H1 (cell line): ENCODE results near the gene LBH. TPM values are rescaled to one million over a fixed set of nuclear protein-coding genes. Genes with fewer than 3 reads are reported as not detected.

Experiments
- CTCF ChIA-PET: fragments of 300-600 bp; sonication (Branson Sonifier 250); formaldehyde crosslinking; loops from one replicate; lab custom pipeline; 2021; ENCODE audit not compliant: partially characterized antibody; lab: Charles Lee
- POLR2A ChIA-PET: fragments of 300-600 bp; sonication (Branson Sonifier 250); formaldehyde crosslinking; loops from one replicate; lab custom pipeline; 2021; ENCODE audit warnings: inconsistent platforms; ENCODE audit not compliant: partially characterized antibody; lab: Charles Lee
- DNase-seq, 2 experiments: peaks; one replicate each; pipeline versions ENCODE4 v3.0.0 to v3.0.0-alpha.2; 2010 to 2022; ENCODE audit warnings: low spot score in 2 of 2, low read depth in 1 of 2, mixed read lengths in 1 of 2
- FAIRE-seq: peaks from 2 replicates; lab custom pipeline; 2011; peaks lifted over from hg19 to GRCh38; lab: Jason Lieb, UNC
- H2AFZ ChIP-seq: 2 replicates; pipeline ENCODE4 v1.8.1; 2012; ENCODE audit warnings: low read length, inconsistent platforms
- H2AK5ac ChIP-seq: 2 replicates; pipeline ENCODE4 v1.6.1; 2013; ENCODE audit warnings: low read depth, low read length
- H2BK120ac ChIP-seq: replicated peaks from 2 replicates; pipeline ENCODE3; 2013; ENCODE audit warnings: low read depth, low read length, inconsistent platforms
- H2BK12ac ChIP-seq: 2 replicates; pipeline ENCODE4 v1.6.1; 2013; ENCODE audit warnings: low read depth, low read length
- H2BK15ac ChIP-seq: 2 replicates; pipeline ENCODE4 v1.6.1; 2013; ENCODE audit warnings: low read length
- H2BK20ac ChIP-seq: 2 replicates; pipeline ENCODE4 v1.6.1; 2013; ENCODE audit warnings: low read length
- H2BK5ac ChIP-seq: 2 replicates; pipeline ENCODE4 v1.6.1; 2013; ENCODE audit warnings: low read depth, low read length
- H3K14ac ChIP-seq: 2 replicates; pipeline ENCODE4 v1.6.1; 2013; ENCODE audit warnings: inconsistent platforms; ENCODE audit not compliant: insufficient read length
- H3K18ac ChIP-seq: 2 replicates; pipeline ENCODE4 v1.6.1; 2013; ENCODE audit warnings: low read length; ENCODE audit errors: extremely low read depth
- H3K23ac ChIP-seq: 2 replicates; pipeline ENCODE4 v1.6.1; 2013; ENCODE audit warnings: inconsistent platforms; ENCODE audit not compliant: insufficient read length
- H3K23me2 ChIP-seq: 2 replicates; pipeline ENCODE4 v1.6.1; 2013; ENCODE audit warnings: low read depth, low read length
- H3K27ac ChIP-seq: 2 replicates; pipeline ENCODE4 v1.6.1; 2011; ENCODE audit warnings: low read depth, low read length, inconsistent platforms
- H3K27me3 ChIP-seq, 4 experiments: replicated peaks in 1 of 4; 1 replicate in 1 of 4; 2 replicates in 3 of 4; pipeline versions ENCODE4 v1.6.1 to v1.8.1; 2011 to 2013; ENCODE audit warnings: low read length in 3 of 4, mild to moderate bottlenecking in 3 of 4, inconsistent platforms in 2 of 4, mixed read lengths in 2 of 4, moderate library complexity in 1 of 4; ENCODE audit not compliant: control insufficient read depth in 3 of 4, insufficient read depth in 3 of 4; ENCODE audit errors: extremely low read depth in 1 of 4
- H3K36me3 ChIP-seq, 4 experiments: 2 replicates each; pipeline versions ENCODE4 v1.6.1 to v1.8.1; 2011 to 2013; ENCODE audit warnings: mild to moderate bottlenecking in 4 of 4, low read length in 3 of 4, moderate library complexity in 2 of 4, control low read depth in 1 of 4, inconsistent platforms in 1 of 4; ENCODE audit not compliant: insufficient read depth in 4 of 4, control insufficient read depth in 2 of 4
- H3K4ac ChIP-seq: replicated peaks from 2 replicates; pipeline ENCODE3; 2013; ENCODE audit warnings: low read length, low read depth, mixed read lengths, inconsistent platforms; ENCODE audit not compliant: insufficient read length
- H3K4me1 ChIP-seq, 4 experiments: replicated peaks in 1 of 4; 1 replicate in 1 of 4; 2 replicates in 3 of 4; pipeline versions ENCODE4 v1.6.1 to v1.8.1; 2011 to 2013; ENCODE audit warnings: low read length in 3 of 4, inconsistent platforms in 2 of 4, mixed read lengths in 1 of 4; ENCODE audit not compliant: insufficient read depth in 4 of 4, control insufficient read depth in 3 of 4
- H3K4me2 ChIP-seq, 2 experiments: 2 replicates each; pipeline versions ENCODE4 v1.6.1 to v1.8.1; 2011 to 2013; ENCODE audit warnings: low read depth in 2 of 2, low read length in 2 of 2, control low read depth in 1 of 2, inconsistent platforms in 1 of 2, mild to moderate bottlenecking in 1 of 2; ENCODE audit not compliant: insufficient read depth in 1 of 2
- H3K4me3 ChIP-seq, 4 experiments: fragments of 200-600, 300-600 bp in 1 of 4; sonication (generic), shearing (Covaris generic), sonication (Bioruptor Twin) in 1 of 4; 2 replicates each; pipeline versions ENCODE4 v1.5.1 to v1.8.1; 2011 to 2016; ENCODE audit warnings: low read length in 4 of 4, low read depth in 3 of 4, control low read depth in 2 of 4, inconsistent platforms in 2 of 4, mild to moderate bottlenecking in 2 of 4, mixed read lengths in 1 of 4, moderate library complexity in 1 of 4; ENCODE audit not compliant: insufficient read depth in 2 of 4; ENCODE audit errors: extremely low read depth in 1 of 4
- H3K56ac ChIP-seq: replicated peaks from 2 replicates; pipeline ENCODE3; 2013; ENCODE audit warnings: low read depth, mild to moderate bottlenecking, mixed read lengths, low read length, inconsistent platforms; ENCODE audit not compliant: insufficient read length
- H3K79me1 ChIP-seq: 2 replicates; pipeline ENCODE4 v1.6.1; 2013; ENCODE audit warnings: low read depth, low read length, control low read depth
- H3K79me2 ChIP-seq, 2 experiments: 2 replicates each; pipeline versions ENCODE4 v1.6.1 to v1.8.1; 2012 to 2013; ENCODE audit warnings: low read length in 2 of 2, mild to moderate bottlenecking in 2 of 2, inconsistent platforms in 1 of 2; ENCODE audit not compliant: insufficient read depth in 2 of 2, control insufficient read depth in 1 of 2
- H3K9ac ChIP-seq, 4 experiments: replicated peaks in 1 of 4; 1 replicate in 1 of 4; 2 replicates in 3 of 4; pipeline versions ENCODE4 v1.6.1 to v1.8.1; 2011 to 2013; ENCODE audit warnings: low read depth in 3 of 4, low read length in 3 of 4, control low read depth in 2 of 4, mild to moderate bottlenecking in 2 of 4, moderate library complexity in 2 of 4, inconsistent platforms in 1 of 4; ENCODE audit errors: extremely low read depth in 1 of 4
- H3K9me3 ChIP-seq, 2 experiments: 2 replicates each; pipeline versions ENCODE4 v1.6.1 to v1.8.1; 2012 to 2013; ENCODE audit warnings: mild to moderate bottlenecking in 2 of 2, moderate library complexity in 2 of 2, control low read depth in 1 of 2, inconsistent platforms in 1 of 2, low read depth in 1 of 2, low read length in 1 of 2, mixed read lengths in 1 of 2; ENCODE audit not compliant: insufficient read depth in 2 of 2
- H4K20me1 ChIP-seq, 2 experiments: replicated peaks in 1 of 2; 2 replicates each; pipeline versions ENCODE3 to v1.8.1; 2011 to 2013; ENCODE audit warnings: inconsistent platforms in 2 of 2, low read length in 2 of 2, mild to moderate bottlenecking in 1 of 2; ENCODE audit not compliant: insufficient read depth in 2 of 2, control insufficient read depth in 1 of 2
- H4K5ac ChIP-seq: 2 replicates; pipeline ENCODE4 v1.6.1; 2013; ENCODE audit warnings: low read length, low read depth, mixed read lengths, inconsistent platforms; ENCODE audit not compliant: insufficient read length
- H4K8ac ChIP-seq: 2 replicates; pipeline ENCODE4 v1.8.0; 2013; ENCODE audit warnings: mild to moderate bottlenecking, moderate library complexity, low read length, inconsistent platforms; ENCODE audit not compliant: insufficient read depth; ENCODE audit errors: extremely low read depth
- H4K91ac ChIP-seq: replicated peaks from 2 replicates; pipeline ENCODE3; 2013; ENCODE audit warnings: low read length, mixed read lengths, inconsistent platforms; ENCODE audit not compliant: insufficient read length
- CHD1 ChIP-seq: IDR thresholded peaks from 2 replicates; pipeline ENCODE4 v1.6.1; 2012; ENCODE audit warnings: low read depth, low read length, improper control_type of control experiment
- JUND ChIP-seq: IDR thresholded peaks from 2 replicates; pipeline ENCODE4 v1.6.1; 2011; ENCODE audit warnings: mild to moderate bottlenecking, improper control_type of control experiment, low read length
- KDM1A ChIP-seq: fragments of 200-600, 300-600 bp; sonication (generic); IDR thresholded peaks from 2 replicates; pipeline ENCODE4 v1.7.1; 2016; ENCODE audit warnings: mild to moderate bottlenecking, low read length, borderline replicate concordance
- KDM4A ChIP-seq: IDR thresholded peaks from one replicate; pipeline ENCODE4 v1.7.1; 2012; ENCODE audit warnings: low read depth, mild to moderate bottlenecking, moderate library complexity, low read length, inconsistent platforms; ENCODE audit not compliant: severe bottlenecking
- POLR2A ChIP-seq, 2 experiments: IDR thresholded peaks; 1 replicate in 1 of 2; 2 replicates in 1 of 2; pipeline ENCODE4 v1.6.1; 2011; ENCODE audit warnings: low read depth in 2 of 2, low read length in 2 of 2, mild to moderate bottlenecking in 2 of 2; ENCODE audit errors: control extremely low read depth in 1 of 2
- RAD21 ChIP-seq, 2 experiments: IDR thresholded peaks in 1 of 2; conservative IDR thresholded peaks in 1 of 2; 2 replicates each; pipeline ENCODE4 v1.6.1; 2011; ENCODE audit warnings: low read depth in 2 of 2, low read length in 2 of 2, improper control_type of control experiment in 1 of 2, inconsistent platforms in 1 of 2, mild to moderate bottlenecking in 1 of 2, moderate library complexity in 1 of 2
- RBBP5 ChIP-seq: IDR thresholded peaks from 2 replicates; pipeline ENCODE4 v1.7.1; 2012; ENCODE audit warnings: low read depth, mild to moderate bottlenecking, inconsistent platforms, low read length, moderate library complexity, borderline replicate concordance
- SIN3A ChIP-seq, 2 experiments: IDR thresholded peaks in 1 of 2; conservative IDR thresholded peaks in 1 of 2; 2 replicates each; pipeline ENCODE4 v1.6.1; 2011 to 2012; ENCODE audit warnings: low read length in 2 of 2, improper control_type of control experiment in 1 of 2, low read depth in 1 of 2, mild to moderate bottlenecking in 1 of 2
- TAF7 ChIP-seq: optimal IDR thresholded peaks from 2 replicates; pipeline ENCODE3; 2011; ENCODE audit warnings: low read depth, mild to moderate bottlenecking, inconsistent platforms, low read length, moderate library complexity, borderline replicate concordance
- WGBS, 2 experiments: shearing (Covaris generic) in 1 of 2; methylation state at CpG; one replicate each; pipeline versions ENCODE4 v1.1.6 to v1.1.7; 2013 to 2015; ENCODE audit warnings: low lambda C conversion rate in 2 of 2, mixed read lengths in 2 of 2, inconsistent platforms in 1 of 2, low coverage in 1 of 2, missing lambda C conversion rate in 1 of 2; ENCODE audit not compliant: insufficient replicate concordance in 2 of 2, insufficient coverage in 1 of 2, insufficient read length in 1 of 2; ENCODE audit errors: extremely low coverage in 1 of 2, missing lambda C conversion rate in 1 of 2; 5-methylcytosine and 5-hydroxymethylcytosine counted together
- polyA plus RNA-seq, 7 experiments: library from polyadenylated mRNA; depleted of rRNA in 3 of 7; stranded (reverse) in 5 of 7; unstranded in 2 of 7; fragments of >200 nt in 5 of 7; fragments of 200-250 nt in 2 of 7; gene quantifications; 1 replicate in 5 of 7; 2 replicates in 1 of 7; 4 replicates in 1 of 7; pipeline versions ENCODE4 v1.2.1 to v1.2.3, GENCODE V29; 2011 to 2013; ENCODE audit warnings: missing spikeins in 2 of 7, mixed read lengths in 2 of 7
- total RNA-seq: library from RNA; stranded (reverse); fragmentation: NEBNext Ultra II Directional; extraction: Animal tissue kit (Norgen Biotek cat#: 25700); gene quantifications from 2 replicates; pipeline ENCODE4 v1.2.1, GENCODE V29; 2021

LBH gene
- total and polyA plus RNA-seq, 2 of the 8 experiments (the other 6 are each of a cell fraction or from before 2014, with no cell fraction given): 25.7 to 34.5 TPM

DNA sequence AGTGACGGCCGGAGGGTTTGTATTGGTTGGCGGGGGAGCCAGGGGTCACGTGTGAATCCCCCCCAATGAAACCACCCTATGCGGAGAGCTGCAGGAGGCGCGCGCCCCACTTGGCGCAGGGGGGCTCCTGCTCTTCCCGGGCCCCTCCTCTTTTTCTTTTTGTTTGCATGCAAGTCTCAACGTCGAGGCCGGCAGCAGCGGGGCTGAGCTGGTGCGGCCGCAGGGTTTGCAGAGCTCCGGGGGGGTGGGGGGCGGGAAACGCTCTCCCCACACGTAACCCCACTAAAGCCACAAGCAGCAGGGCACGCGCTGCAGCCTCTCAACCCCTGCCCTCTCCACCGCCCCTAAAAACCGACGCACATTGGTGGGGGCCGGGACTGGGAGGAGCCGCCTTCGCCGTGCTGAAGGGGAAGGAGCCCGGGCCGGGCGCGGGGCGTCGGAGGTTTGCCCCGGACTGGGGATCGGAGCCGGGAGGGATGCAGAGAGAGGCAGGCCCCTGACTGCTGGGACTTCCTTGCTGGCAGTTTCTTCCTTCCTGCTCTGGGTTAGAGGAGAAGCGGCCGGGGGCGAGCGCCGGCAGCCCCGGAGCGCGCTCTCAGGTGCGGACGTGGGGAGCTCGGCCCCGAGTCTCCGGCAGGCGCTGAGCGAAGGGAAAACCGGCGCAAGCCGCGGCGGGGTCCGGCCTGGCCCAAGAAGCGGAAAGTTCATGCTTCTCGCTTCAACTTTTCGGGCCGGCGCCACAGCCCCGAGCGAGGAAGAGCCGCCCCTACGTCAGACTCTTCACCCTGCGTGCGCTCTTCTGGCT, 864 bp downstream of the LBH start:
- no peak overlapping the region for H2BK12ac ChIP-seq
- H3K4ac ChIP-seq: no peak overlapping the region
- peak overlapping the region in 3 of 4 experiments; percentile 69 to 80 (median 73); a peak in 6 of 7 replicates for H3K9ac ChIP-seq
- H3K36me3 ChIP-seq: peaks cover 0 to 2% (median under 1%) of the 10 kb centered on the region in 4 experiments; a peak in 1 of 8 replicates
- peak; percentile 75 to 82 for DNase-seq
- no peak overlapping the region for H2BK20ac ChIP-seq
- no peak overlapping the region for H3K23ac ChIP-seq
- no peaks in the 10 kb centered on the region for H3K79me1 ChIP-seq
- no peak overlapping the region for H4K91ac ChIP-seq
- ChIA-PET CTCF (interaction anchor here (0.6 to 2.3 kb wide), 8 partner anchors 8 to 480 kb away, joined by 3 to 11 read pairs (median 4); no protein-coding TSS in a partner anchor), POLR2A (interaction anchor here (0.8 to 4.4 kb wide), 20 partner anchors 9 to 1086 kb away, joined by 3 to 15 read pairs (median 4); partner anchors contain the start of genes LCLAT1 and YPEL5)
- H2BK15ac ChIP-seq: no peak overlapping the region
- H3K4me3 ChIP-seq: peak overlapping the region; percentile 67 to 81 (median 70)
- no peak for FAIRE-seq
- H3K14ac ChIP-seq: no peak overlapping the region
- H3K4me2 ChIP-seq: peak overlapping the region; percentile 96 to 98
- no peak overlapping the region; the same call in 1 of the 2 replicates for H2BK5ac ChIP-seq
- H3K79me2 ChIP-seq: no peaks in the 10 kb centered on the region; a peak in 1 of 4 replicates
- peaks cover 0 to 9% (median 5%) of the 10 kb centered on the region in 4 experiments; a peak in 4 of 7 replicates for H3K4me1 ChIP-seq
- peak overlapping the region; percentile 51 for H3K18ac ChIP-seq
- H3K27ac ChIP-seq: 0 out of 2 replicates have a peak overlapping the region, but pooled peaks have one; percentile 7
- H3K56ac ChIP-seq: no peak overlapping the region
- H2AK5ac ChIP-seq: no peak overlapping the region
- no peak overlapping the region; the same call in 1 of the 2 replicates for H4K8ac ChIP-seq
- no peak overlapping the region for H4K5ac ChIP-seq
- H2AFZ ChIP-seq: peak overlapping the region; percentile 17; the same call in 1 of the 2 replicates
- peaks cover 3 to 25% (median 20%) of the 10 kb centered on the region in 4 experiments for H3K27me3 ChIP-seq
- WGBS, 2 experiments: 2% methylated on average over 40 of the region's 70 CpGs; no CpG with 5 or more reads in 1 of the 2 experiments
- H4K20me1 ChIP-seq: peaks cover 0 to 4% of the 10 kb centered on the region in 2 experiments
- H2BK120ac ChIP-seq: no peak overlapping the region
- no peaks in the 10 kb centered on the region for H3K9me3 ChIP-seq
- peaks cover 19% of the 10 kb centered on the region for H3K23me2 ChIP-seq
- TF ChIP-seq RBBP5 (peak; percentile 79; the same call in 1 of the 2 replicates), SIN3A (conservative IDR thresholded peaks at IDR 0.05 in 1 of 2, IDR thresholded peaks at IDR 0.05 in 1 of 2; ENCODE audit: low read depth in 1 of 2, low read length in 2 of 2) (peak in 1 of 2 experiments; percentile 6; a peak in 1 of 4 replicates), RAD21 (IDR thresholded peaks at IDR 0.05 in 1 of 2, conservative IDR thresholded peaks at IDR 0.05 in 1 of 2; ENCODE audit: low read depth in 2 of 2, low read length in 2 of 2) (0 out of 4 replicates have a peak, but pooled peaks of 1 of the 2 experiments have one; percentile 0), POLR2A (IDR thresholded peaks at IDR 0.05; ENCODE audit: control extremely low read depth in 1 of 2, low read depth in 2 of 2, low read length in 2 of 2) (peak in 1 of 2 experiments; percentile 58; a peak in 2 of 3 replicates), KDM4A (peak; percentile 90), JUND (no peak), CHD1 (no peak), KDM1A (no peak), TAF7 (peak; percentile 7)
